NCI-H146 (cell line): ENCODE measurements around the gene LKAAEAR1.

Experiments used
- DNase-seq: peaks from one replicate; lab custom pipeline; 2025; lab: John Stamatoyannopoulos, UW

The LKAAEAR1 gene

DNA sequence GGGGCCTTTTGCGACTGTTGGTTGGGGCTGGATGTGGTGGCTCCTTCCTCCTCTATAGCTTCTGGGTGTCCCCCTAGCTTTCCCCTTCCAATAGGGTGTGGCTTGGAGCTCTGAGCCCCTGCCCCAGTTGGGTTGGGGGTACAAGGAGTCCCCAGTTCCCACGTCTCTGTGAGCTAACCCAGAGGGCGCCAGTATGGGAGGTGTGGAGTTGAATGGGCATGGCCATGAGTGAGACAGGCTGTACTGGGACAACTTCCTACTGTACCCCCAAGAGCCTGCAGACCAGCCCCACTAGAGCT, 47.0 kb downstream of the LKAAEAR1 start:
- DNase-seq: no peak

DNA sequence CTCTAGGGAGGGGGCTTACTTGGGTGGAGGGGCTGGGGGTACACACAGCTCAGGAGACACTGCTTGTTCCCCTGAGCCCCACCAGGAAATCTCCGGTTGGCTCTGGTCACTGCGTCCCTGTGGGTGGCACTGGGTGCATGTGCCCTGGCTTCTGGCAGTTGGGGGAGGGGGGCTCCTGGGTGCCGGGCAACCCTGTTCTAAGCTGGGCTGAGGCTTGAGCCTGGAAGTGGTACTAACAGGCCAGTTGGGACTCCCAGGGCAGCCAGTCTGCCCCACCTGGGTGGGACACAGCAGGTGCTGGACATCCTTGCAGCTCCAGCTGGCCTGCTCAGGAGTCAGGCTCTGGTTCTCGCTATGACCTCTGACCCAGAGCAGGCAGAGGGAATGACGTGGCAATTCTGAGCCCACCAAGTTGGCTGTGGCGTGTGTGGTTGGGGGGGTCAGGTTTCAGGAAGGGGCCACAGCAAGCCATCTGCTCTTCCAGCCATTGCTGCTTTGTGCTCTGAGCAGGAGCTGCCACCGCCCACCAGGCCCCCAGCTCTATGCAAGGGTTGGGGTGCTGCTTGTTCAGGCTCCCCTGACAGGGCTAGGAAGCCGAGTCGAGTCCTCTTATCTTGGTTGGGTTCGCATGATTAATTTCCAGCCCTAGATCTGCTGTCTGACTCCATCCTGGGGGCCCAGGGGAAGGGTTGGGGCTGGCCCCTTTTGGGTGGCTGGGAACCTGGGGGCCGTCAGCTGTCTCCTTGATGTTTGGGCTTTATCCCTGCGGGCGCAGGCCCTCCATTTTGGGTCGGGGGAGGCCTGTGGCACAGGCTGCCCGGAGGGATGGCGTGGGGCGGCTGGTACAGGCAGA, 47.6 kb downstream of the LKAAEAR1 start:
- DNase-seq: no peak

DNA sequence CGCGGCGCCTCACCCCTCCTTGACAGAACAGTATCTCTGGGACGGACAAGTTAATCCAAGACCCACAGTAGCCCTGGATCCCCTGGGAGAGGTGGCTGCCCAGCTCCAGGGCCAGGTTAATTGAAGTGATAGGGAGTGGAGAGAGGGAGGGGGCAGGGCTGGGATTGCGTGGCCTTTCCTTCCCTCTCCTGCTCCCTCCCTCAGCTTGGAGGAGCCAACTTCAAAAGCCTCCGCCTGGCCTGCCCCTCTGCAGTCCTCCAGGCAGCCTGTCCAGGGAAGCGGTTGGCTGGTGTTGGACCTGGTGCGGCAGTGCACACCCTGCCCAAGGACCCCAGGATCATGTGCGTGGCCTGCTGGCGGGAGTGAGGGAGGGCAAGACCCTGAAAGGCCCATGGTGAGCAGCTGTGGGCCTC, 48.3 kb downstream of the LKAAEAR1 start, which contains the start of gene C20orf204:
C20orf204 (plus strand) TSS at position 250 of the 413 bp plus-strand sequence; CDS start at position 392, 142 bp downstream.
- no peak for DNase-seq

DNA sequence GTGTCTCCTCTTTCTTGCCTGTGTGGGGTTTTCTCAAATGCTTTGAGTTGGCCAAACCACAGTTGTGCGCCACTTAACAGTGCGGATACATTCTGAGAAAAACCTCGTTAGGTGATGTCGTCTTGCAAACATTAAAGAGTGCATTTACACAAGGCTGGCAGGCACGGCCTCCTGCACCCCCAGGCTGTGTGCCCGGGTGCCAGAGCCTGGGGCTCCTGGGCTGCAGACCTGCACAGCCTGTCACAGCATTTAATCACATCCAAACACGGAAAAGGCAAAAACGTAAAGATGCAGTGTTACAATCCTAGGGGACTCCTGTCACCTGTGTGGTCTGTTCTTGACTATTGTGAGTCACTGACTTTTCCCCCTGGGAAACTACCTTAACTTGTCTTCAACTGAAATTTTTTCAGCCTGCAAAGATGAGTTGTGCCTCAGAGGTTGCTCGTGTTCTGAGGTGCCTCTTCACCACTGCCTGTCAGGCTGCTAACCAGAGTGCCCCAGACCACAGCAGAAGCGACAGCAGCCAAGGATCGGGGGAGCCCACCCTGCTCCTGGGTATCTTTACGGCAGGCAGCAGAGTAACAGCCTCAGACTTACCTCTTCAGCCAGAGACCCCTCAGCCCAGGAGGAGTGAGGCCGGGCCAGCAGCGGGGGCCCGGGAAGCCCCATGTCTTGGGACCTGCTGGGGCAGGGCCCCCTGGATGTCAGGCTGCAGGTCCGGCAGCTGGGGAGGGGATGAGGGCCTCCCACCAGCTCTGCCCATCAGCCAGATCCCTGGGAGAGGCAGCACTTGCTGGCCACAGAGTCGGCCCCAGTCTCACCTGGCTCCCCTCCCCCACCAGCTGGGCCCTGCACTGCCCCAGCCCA, 48.9 kb downstream of the LKAAEAR1 start:
- DNase-seq: no peak

GRCh38 chr20:64033981-64034493, 50.2 kb downstream of the LKAAEAR1 start:
- DNase-seq: no peak
